Brain microvascular endothelial cell (primary cell): ENCODE data around the gene RPS6KC1.

ENCODE experiments used
- DNase-seq: peaks from one replicate; pipeline ENCODE4 v3.0.0-alpha.2; 2020
- H3K27ac ChIP-seq: fragments of 250-450 bp; sonication (Bioruptor Pico); 2 replicates; pipeline ENCODE4 v1.5.1; 2020; ENCODE audit warnings: mild to moderate bottlenecking, moderate library complexity
- H3K27me3 ChIP-seq: fragments of 250-450 bp; sonication (Bioruptor Pico); replicated peaks from 2 replicates; pipeline ENCODE4 v1.5.1; 2020; ENCODE audit warnings: mild to moderate bottlenecking
- H3K36me3 ChIP-seq: fragments of 250-450 bp; sonication (Bioruptor Pico); replicated peaks from 2 replicates; pipeline ENCODE4 v1.5.1; 2020; ENCODE audit warnings: mild to moderate bottlenecking
- H3K4me3 ChIP-seq: 2 replicates; pipeline ENCODE4 v1.5.1; 2011; ENCODE audit warnings: low read depth, mild to moderate bottlenecking, control low read depth, low read length, moderate library complexity
- in situ Hi-C: cut with HindIII; loops from 2 replicates; pipeline ENCODE4 v1.10.0; 2017; ENCODE audit warnings: low sequenced_read_pairs, low pct_ligation_motif_present
- TF ChIP-seq, protein P1 (sequence below): IDR thresholded peaks from 2 replicates; pipeline ENCODE4 v1.5.1; 2011; ENCODE audit warnings: low read depth, mild to moderate bottlenecking, moderate library complexity, low read length, control low read depth, inconsistent platforms; ENCODE audit errors: missing control alignments

The RPS6KC1 gene, protein sequence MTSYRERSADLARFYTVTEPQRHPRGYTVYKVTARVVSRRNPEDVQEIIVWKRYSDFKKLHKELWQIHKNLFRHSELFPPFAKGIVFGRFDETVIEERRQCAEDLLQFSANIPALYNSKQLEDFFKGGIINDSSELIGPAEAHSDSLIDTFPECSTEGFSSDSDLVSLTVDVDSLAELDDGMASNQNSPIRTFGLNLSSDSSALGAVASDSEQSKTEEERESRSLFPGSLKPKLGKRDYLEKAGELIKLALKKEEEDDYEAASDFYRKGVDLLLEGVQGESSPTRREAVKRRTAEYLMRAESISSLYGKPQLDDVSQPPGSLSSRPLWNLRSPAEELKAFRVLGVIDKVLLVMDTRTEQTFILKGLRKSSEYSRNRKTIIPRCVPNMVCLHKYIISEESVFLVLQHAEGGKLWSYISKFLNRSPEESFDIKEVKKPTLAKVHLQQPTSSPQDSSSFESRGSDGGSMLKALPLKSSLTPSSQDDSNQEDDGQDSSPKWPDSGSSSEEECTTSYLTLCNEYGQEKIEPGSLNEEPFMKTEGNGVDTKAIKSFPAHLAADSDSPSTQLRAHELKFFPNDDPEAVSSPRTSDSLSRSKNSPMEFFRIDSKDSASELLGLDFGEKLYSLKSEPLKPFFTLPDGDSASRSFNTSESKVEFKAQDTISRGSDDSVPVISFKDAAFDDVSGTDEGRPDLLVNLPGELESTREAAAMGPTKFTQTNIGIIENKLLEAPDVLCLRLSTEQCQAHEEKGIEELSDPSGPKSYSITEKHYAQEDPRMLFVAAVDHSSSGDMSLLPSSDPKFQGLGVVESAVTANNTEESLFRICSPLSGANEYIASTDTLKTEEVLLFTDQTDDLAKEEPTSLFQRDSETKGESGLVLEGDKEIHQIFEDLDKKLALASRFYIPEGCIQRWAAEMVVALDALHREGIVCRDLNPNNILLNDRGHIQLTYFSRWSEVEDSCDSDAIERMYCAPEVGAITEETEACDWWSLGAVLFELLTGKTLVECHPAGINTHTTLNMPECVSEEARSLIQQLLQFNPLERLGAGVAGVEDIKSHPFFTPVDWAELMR

GRCh38 chr1:213051127-213051880 is at the start of gene RPS6KC1:
RPS6KC1 (plus strand) TSS chr1:213051241; CDS start chr1:213051405, 164 bp downstream.
- Histone ChIP-seq H3K27ac (peak within 1 kb of the TSS; percentile 51), H3K36me3 (no peaks in the 10 kb centered on the region), H3K27me3 (no peaks in the 10 kb centered on the region), H3K4me3 (peak within 1 kb of the TSS; percentile 95)
- TF ChIP-seq, protein P1, sequence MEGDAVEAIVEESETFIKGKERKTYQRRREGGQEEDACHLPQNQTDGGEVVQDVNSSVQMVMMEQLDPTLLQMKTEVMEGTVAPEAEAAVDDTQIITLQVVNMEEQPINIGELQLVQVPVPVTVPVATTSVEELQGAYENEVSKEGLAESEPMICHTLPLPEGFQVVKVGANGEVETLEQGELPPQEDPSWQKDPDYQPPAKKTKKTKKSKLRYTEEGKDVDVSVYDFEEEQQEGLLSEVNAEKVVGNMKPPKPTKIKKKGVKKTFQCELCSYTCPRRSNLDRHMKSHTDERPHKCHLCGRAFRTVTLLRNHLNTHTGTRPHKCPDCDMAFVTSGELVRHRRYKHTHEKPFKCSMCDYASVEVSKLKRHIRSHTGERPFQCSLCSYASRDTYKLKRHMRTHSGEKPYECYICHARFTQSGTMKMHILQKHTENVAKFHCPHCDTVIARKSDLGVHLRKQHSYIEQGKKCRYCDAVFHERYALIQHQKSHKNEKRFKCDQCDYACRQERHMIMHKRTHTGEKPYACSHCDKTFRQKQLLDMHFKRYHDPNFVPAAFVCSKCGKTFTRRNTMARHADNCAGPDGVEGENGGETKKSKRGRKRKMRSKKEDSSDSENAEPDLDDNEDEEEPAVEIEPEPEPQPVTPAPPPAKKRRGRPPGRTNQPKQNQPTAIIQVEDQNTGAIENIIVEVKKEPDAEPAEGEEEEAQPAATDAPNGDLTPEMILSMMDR, result peak; percentile 37
- in situ Hi-C loops, result no loop called here
- peak; percentile 80 for DNase-seq

DNA sequence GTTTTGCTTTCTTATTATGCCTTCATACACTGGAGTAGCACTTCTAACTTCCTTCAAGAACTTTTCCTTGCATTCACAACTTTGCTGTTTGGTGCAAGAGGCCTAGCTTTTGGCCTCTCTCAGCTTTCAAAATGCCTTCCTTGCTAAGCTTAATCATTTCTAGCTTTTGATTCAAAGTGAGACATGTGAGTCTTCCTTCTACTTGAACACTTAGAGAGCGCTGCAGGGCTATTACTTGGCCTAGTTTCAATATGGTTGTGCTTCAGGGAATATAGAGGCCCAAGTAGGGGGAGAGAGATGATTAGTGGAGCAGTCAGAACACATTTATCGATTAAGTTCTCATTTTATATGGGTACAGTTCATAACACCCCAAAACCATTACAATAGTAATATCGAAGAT is 47.8 kb upstream of the RPS6KC1 start:
- no peaks in the 10 kb centered on the region for H3K27me3 ChIP-seq
- TF ChIP-seq, protein P1, result no peak
- H3K4me3 ChIP-seq, result no peak overlapping the region
- H3K36me3 ChIP-seq, result peaks cover 26% of the 10 kb centered on the region
- no peak for DNase-seq
- H3K27ac ChIP-seq, result no peak overlapping the region
- in situ Hi-C loops, result no loop called here

GRCh38 chr1:213008564-213008963 is 42.5 kb upstream of the RPS6KC1 start:
- H3K36me3 ChIP-seq, result peaks cover 16% of the 10 kb centered on the region
- no peaks in the 10 kb centered on the region for H3K27me3 ChIP-seq
- DNase-seq, result no peak
- H3K4me3 ChIP-seq, result no peak overlapping the region
- TF ChIP-seq, protein P1, result no peak
- in situ Hi-C loops, result no loop called here
- no peak overlapping the region for H3K27ac ChIP-seq

DNA sequence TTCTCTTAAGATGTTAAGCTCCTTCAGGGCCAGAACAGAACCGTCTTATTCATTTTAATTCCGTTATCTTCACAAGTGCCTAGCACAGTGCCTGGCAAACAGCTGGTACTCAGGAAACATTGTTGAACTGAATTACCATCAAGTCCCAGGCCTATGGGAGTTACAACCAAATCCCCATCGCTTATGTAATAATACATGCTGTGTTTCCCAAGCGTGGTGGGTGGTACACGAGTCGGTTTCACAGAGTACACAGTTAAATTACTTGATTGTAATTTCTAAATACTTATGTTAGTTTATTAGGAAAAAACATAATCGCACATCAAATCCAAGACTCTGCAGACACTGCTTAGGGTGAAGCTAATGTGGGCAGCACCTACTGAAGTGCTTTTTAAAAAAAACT is 36.4 kb upstream of the RPS6KC1 start:
- H3K27me3 ChIP-seq, result no peaks in the 10 kb centered on the region
- H3K4me3 ChIP-seq, result peak overlapping the region; percentile 84
- H3K27ac ChIP-seq, result peak overlapping the region; percentile 73
- peak; percentile 9 for DNase-seq
- TF ChIP-seq, protein P1, result no peak
- H3K36me3 ChIP-seq, result peaks cover 2% of the 10 kb centered on the region
- in situ Hi-C loops, result no loop called here
